IMR-90 (cell line): ENCODE results near the gene CIAO2B. TPM values are rescaled to one million over a fixed set of nuclear protein-coding genes. Genes with fewer than 3 reads are reported as not detected.
A peak's percentile ranks its signal among the peaks of the same experiment; 100 is the strongest.

Experiments
- ATAC-seq: fragments of 200-7000 bp; cut with Tn5 transposase; 2 replicates; pipeline ENCODE4 v1.9.1; 2020; ENCODE audit warnings: low read depth, mild to moderate bottlenecking, moderate library complexity
- BruUV-seq: library from RNA; stranded (reverse); fragments of 400-500 nt; replicated peaks from 2 replicates; lab custom pipeline; 2021; lab: Mats Ljungman, UMichigan
- CTCF ChIA-PET: fragments of 300-600 bp; formaldehyde crosslinking; extraction: SDS; loops from one replicate; lab custom pipeline; 2021; ENCODE audit warnings: antibody characterized with exemption; lab: Yijun Ruan, JAX
- POLR2A ChIA-PET: fragments of 300-600 bp; sonication (Branson Sonifier 250); formaldehyde crosslinking; loops from one replicate; lab custom pipeline; 2022; ENCODE audit warnings: antibody characterized with exemption; ENCODE audit not compliant: unreplicated experiment; lab: Charles Lee
- DNase-seq: peaks from one replicate; pipeline ENCODE4 v3.0.0; 2013
- H2AFZ ChIP-seq: replicated peaks from 2 replicates; pipeline ENCODE3; 2013; ENCODE audit warnings: low read length, mild to moderate bottlenecking; ENCODE audit not compliant: poor library complexity
- H2AK5ac ChIP-seq: 2 replicates; pipeline ENCODE4 v1.6.1; 2013; ENCODE audit warnings: low read depth, low read length, inconsistent platforms
- H2AK9ac ChIP-seq: replicated peaks from 2 replicates; pipeline ENCODE3; 2013; ENCODE audit warnings: mild to moderate bottlenecking, low read depth, low read length, moderate library complexity; ENCODE audit not compliant: poor library complexity
- H2BK120ac ChIP-seq: 2 replicates; pipeline ENCODE4 v1.6.1; 2013; ENCODE audit warnings: low read depth, low read length, inconsistent platforms
- H2BK15ac ChIP-seq: 3 replicates; pipeline ENCODE4 v1.6.1; 2013; ENCODE audit warnings: low read depth, low read length, inconsistent platforms
- H2BK20ac ChIP-seq: 2 replicates; pipeline ENCODE4 v1.6.1; 2013; ENCODE audit warnings: low read depth, mild to moderate bottlenecking, inconsistent platforms, low read length, moderate library complexity
- H2BK5ac ChIP-seq: 2 replicates; pipeline ENCODE4 v1.6.1; 2013; ENCODE audit warnings: mild to moderate bottlenecking, low read depth, low read length, inconsistent platforms; ENCODE audit not compliant: poor library complexity, severe bottlenecking
- H3K14ac ChIP-seq: replicated peaks from 2 replicates; pipeline ENCODE4 v1.6.1; 2013; ENCODE audit warnings: low read depth, low read length, inconsistent platforms
- H3K18ac ChIP-seq: 2 replicates; pipeline ENCODE4 v1.6.1; 2013; ENCODE audit warnings: low read depth, low read length, control low read depth
- H3K23ac ChIP-seq: 2 replicates; pipeline ENCODE4 v1.6.1; 2013; ENCODE audit warnings: low read depth, low read length, inconsistent platforms
- H3K27ac ChIP-seq: 2 replicates; pipeline ENCODE4 v1.5.1; 2013; ENCODE audit warnings: mild to moderate bottlenecking, control low read depth, low read length; ENCODE audit not compliant: insufficient read depth
- H3K27me3 ChIP-seq: 2 replicates; pipeline ENCODE4 v1.6.1; 2013; ENCODE audit warnings: low read length; ENCODE audit not compliant: control insufficient read depth, insufficient read depth
- H3K36me3 ChIP-seq: 2 replicates; pipeline ENCODE4 v1.6.1; 2013; ENCODE audit warnings: low read length, mixed read lengths; ENCODE audit not compliant: control insufficient read depth, insufficient read depth
- H3K4ac ChIP-seq: 2 replicates; pipeline ENCODE4 v1.6.1; 2013; ENCODE audit warnings: low read depth, low read length, inconsistent platforms
- H3K4me1 ChIP-seq: 2 replicates; pipeline ENCODE4 v1.6.1; 2013; ENCODE audit warnings: low read length, mixed read lengths; ENCODE audit not compliant: control insufficient read depth, insufficient read depth
- H3K4me2 ChIP-seq: 2 replicates; pipeline ENCODE4 v1.6.1; 2013; ENCODE audit warnings: low read depth, mild to moderate bottlenecking, control low read depth, low read length, moderate library complexity
- H3K4me3 ChIP-seq: 2 replicates; pipeline ENCODE4 v1.5.1; 2013; ENCODE audit warnings: low read depth, mild to moderate bottlenecking, control low read depth, low read length, moderate library complexity; ENCODE audit not compliant: insufficient read depth
- H3K56ac ChIP-seq: 2 replicates; pipeline ENCODE4 v1.6.1; 2013; ENCODE audit warnings: low read length, inconsistent platforms; ENCODE audit not compliant: insufficient read depth; ENCODE audit errors: extremely low read depth
- H3K79me1 ChIP-seq, 2 experiments: 2 replicates each; pipeline ENCODE4 v1.6.1; 2013; ENCODE audit warnings: low read length in 2 of 2, inconsistent platforms in 1 of 2, low read depth in 1 of 2
- H3K9ac ChIP-seq: 2 replicates; pipeline ENCODE4 v1.6.1; 2013; ENCODE audit warnings: low read depth, low read length, control low read depth
- H3K9me1 ChIP-seq: 2 replicates; pipeline ENCODE4 v1.6.1; 2013; ENCODE audit warnings: low read length, inconsistent platforms; ENCODE audit not compliant: insufficient read depth
- H3K9me3 ChIP-seq: 2 replicates; pipeline ENCODE4 v1.6.1; 2013; ENCODE audit warnings: low read length; ENCODE audit not compliant: control insufficient read depth, insufficient read depth
- H4K20me1 ChIP-seq: 2 replicates; pipeline ENCODE4 v1.6.1; 2013; ENCODE audit warnings: low read length, inconsistent platforms; ENCODE audit not compliant: insufficient read depth
- H4K5ac ChIP-seq: 2 replicates; pipeline ENCODE4 v1.6.1; 2013; ENCODE audit warnings: mild to moderate bottlenecking, low read depth, low read length, control low read depth
- H4K8ac ChIP-seq, 2 experiments: 2 replicates each; pipeline ENCODE4 v1.6.1; 2013; ENCODE audit warnings: low read depth in 2 of 2, low read length in 2 of 2, control low read depth in 1 of 2, inconsistent platforms in 1 of 2
- H4K91ac ChIP-seq: 2 replicates; pipeline ENCODE4 v1.6.1; 2013; ENCODE audit warnings: low read depth, low read length, inconsistent platforms; ENCODE audit not compliant: insufficient read depth
- BHLHE40 ChIP-seq: fragments of 150-350 bp; IDR thresholded peaks from 2 replicates; pipeline ENCODE4 v1.6.1; 2016; ENCODE audit warnings: mild to moderate bottlenecking, low read depth, low read length
- CEBPB ChIP-seq: IDR thresholded peaks from 2 replicates; pipeline ENCODE4 v1.6.1; 2012; ENCODE audit warnings: low read depth, low read length, improper control_type of control experiment
- CHD1 ChIP-seq: IDR thresholded peaks from 2 replicates; pipeline ENCODE4 v1.6.1; 2012; ENCODE audit warnings: low read depth, low read length, improper control_type of control experiment
- CTCF ChIP-seq: conservative IDR thresholded peaks from 2 replicates; pipeline ENCODE4 v1.5.1; 2012; ENCODE audit warnings: mild to moderate bottlenecking, low read depth, low read length, improper control_type of control experiment
- ELK1 ChIP-seq: fragments of 150-350 bp; IDR thresholded peaks from 2 replicates; pipeline ENCODE4 v1.6.1; 2016; ENCODE audit warnings: low read depth, mild to moderate bottlenecking, low read length, moderate library complexity, borderline replicate concordance
- FOS ChIP-seq: fragments of 150-350 bp; IDR thresholded peaks from 2 replicates; pipeline ENCODE4 v1.6.1; 2016; ENCODE audit warnings: low read depth, low read length
- MAFK ChIP-seq: IDR thresholded peaks from 2 replicates; pipeline ENCODE4 v1.6.1; 2012; ENCODE audit warnings: low read depth, low read length, improper control_type of control experiment
- MAZ ChIP-seq: IDR thresholded peaks from 2 replicates; pipeline ENCODE4 v1.6.1; 2012; ENCODE audit warnings: low read depth, mild to moderate bottlenecking, low read length, improper control_type of control experiment, moderate library complexity, borderline replicate concordance
- MXI1 ChIP-seq: IDR thresholded peaks from 2 replicates; pipeline ENCODE4 v1.6.1; 2012; ENCODE audit warnings: low read depth, mild to moderate bottlenecking, low read length, moderate library complexity, borderline replicate concordance
- NFE2L2 ChIP-seq: fragments of 150-350 bp; IDR thresholded peaks from 2 replicates; pipeline ENCODE4 v1.6.1; 2016; ENCODE audit warnings: low read depth, mild to moderate bottlenecking, low read length
- POLR2A ChIP-seq: IDR thresholded peaks from 2 replicates; pipeline ENCODE4 v1.6.1; 2012; ENCODE audit warnings: mild to moderate bottlenecking, low read depth, low read length
- RAD21 ChIP-seq: IDR thresholded peaks from 2 replicates; pipeline ENCODE4 v1.6.1; 2012; ENCODE audit warnings: low read length, improper control_type of control experiment
- RCOR1 ChIP-seq: IDR thresholded peaks from 2 replicates; pipeline ENCODE4 v1.6.1; 2012; ENCODE audit warnings: mild to moderate bottlenecking, low read length, improper control_type of control experiment; ENCODE audit not compliant: insufficient replicate concordance
- RFX5 ChIP-seq: IDR thresholded peaks from 2 replicates; pipeline ENCODE4 v1.8.0; 2012; ENCODE audit warnings: low read depth, mild to moderate bottlenecking, low read length, moderate library complexity
- SMC3 ChIP-seq: fragments of 150-350 bp; IDR thresholded peaks from 2 replicates; pipeline ENCODE4 v1.6.1; 2016; ENCODE audit warnings: low read depth, mild to moderate bottlenecking, antibody characterized with exemption, low read length, moderate library complexity
- USF2 ChIP-seq: fragments of 150-350 bp; IDR thresholded peaks from 2 replicates; pipeline ENCODE4 v1.6.1; 2017; ENCODE audit warnings: mild to moderate bottlenecking, antibody characterized with exemption, low read length, low read depth
- WGBS, 2 experiments: methylation state at CpG; one replicate each; pipeline versions ENCODE4 v1.1.5 to v1.1.7; 2013; ENCODE audit warnings: missing lambda C conversion rate in 2 of 2; ENCODE audit not compliant: insufficient read length in 1 of 2; ENCODE audit errors: extremely low coverage in 2 of 2; 5-methylcytosine and 5-hydroxymethylcytosine counted together
- dilution Hi-C: fragments of 300-500 bp; cut with HindIII; formaldehyde crosslinking; loops from one replicate; pipeline ENCODE4 v1.14.3; 2018; ENCODE audit warnings: low sequenced_read_pairs; ENCODE audit not compliant: unreplicated experiment
- in situ Hi-C: fragments of 300-500 bp; cut with MboI; formaldehyde crosslinking; loops from 3 replicates; pipeline ENCODE4 v1.14.3; 2019; ENCODE audit warnings: low sequenced_read_pairs, inconsistent platforms, mixed read lengths
- intact Hi-C: fragments of 100-400 bp; cut with micrococcal nuclease; formaldehyde crosslinking; loops from 2 replicates; pipeline ENCODE4 v1.10.0; 2022
- polyA plus RNA-seq, 3 experiments: library from polyadenylated mRNA; depleted of rRNA; stranded (reverse); fragments of >200 nt; gene quantifications; 2 replicates each; pipeline ENCODE4 v1.2.3, GENCODE V29; 2012; ENCODE audit warnings: low replicate concordance in 1 of 3
- total RNA-seq: library from RNA; depleted of rRNA; stranded (reverse); fragments of >200 nt; gene quantifications from 2 replicates; pipeline ENCODE4 v1.2.3, GENCODE V29; 2012

The CIAO2B gene
- total and polyA plus RNA-seq, 2 of the 4 experiments (the other 2 are of a cell fraction), result 148 to 234 TPM

- H2AFZ ChIP-seq, result no peak overlapping the region
- H2BK120ac ChIP-seq, result no peak overlapping the region
- H2BK20ac ChIP-seq, result no peak overlapping the region
- no peak overlapping the region for H3K27ac ChIP-seq
- H4K5ac ChIP-seq, result no peak overlapping the region
- H3K79me1 ChIP-seq, result no peaks in the 10 kb centered on the region
- no peak overlapping the region for H3K4me3 ChIP-seq
- peaks cover 5% of the 10 kb centered on the region; the same call in 1 of the 2 replicates for H3K9me1 ChIP-seq
- H2BK15ac ChIP-seq, result no peak overlapping the region
- no peak overlapping the region for H4K8ac ChIP-seq
- no peak overlapping the region for H3K4ac ChIP-seq
- no peak overlapping the region for H3K56ac ChIP-seq
- dilution Hi-C loops, result no loop called here
- no peak overlapping the region for H3K9ac ChIP-seq
- no peak overlapping the region for H4K91ac ChIP-seq
- intact Hi-C loops, result loop anchor here (2.0 to 10.0 kb wide), 2 partner anchors 41 to 261 kb away; partner anchors contain the start of genes B3GNT9, CES2, CIAO2B and FBXL8
- H2AK9ac ChIP-seq, result peak overlapping the region; percentile 53
- no peak for TF ChIP-seq FOS
- TF ChIP-seq SMC3, result no peak
- no peak for TF ChIP-seq POLR2A
- TF ChIP-seq MXI1, result no peak
- TF ChIP-seq MAFK, result no peak
- no peak for TF ChIP-seq RCOR1
- TF ChIP-seq CHD1, result no peak
- TF ChIP-seq BHLHE40, result no peak
- TF ChIP-seq CTCF, result no peak
- no peak for TF ChIP-seq ELK1
- no peak for TF ChIP-seq RAD21
- TF ChIP-seq CEBPB, result no peak
- TF ChIP-seq RFX5, result no peak
- TF ChIP-seq NFE2L2, result no peak
- no peak for TF ChIP-seq MAZ
- no peak for TF ChIP-seq USF2
- 71% methylated on average over 1 of the region's 2 CpGs; no CpG with 5 or more reads in 1 of the 2 experiments for WGBS, 2 experiments
- no TSS peak for BruUV-seq
- no peaks in the 10 kb centered on the region for H4K20me1 ChIP-seq
- ChIA-PET CTCF (interaction anchor here (1.3 to 1.8 kb wide), 3 partner anchors 35 to 65 kb away, joined by 4 to 20 read pairs (median 6); no protein-coding TSS in a partner anchor), POLR2A (no interaction called here)
- H3K18ac ChIP-seq, result no peak overlapping the region
- H3K4me1 ChIP-seq, result peaks cover 7% of the 10 kb centered on the region
- H3K36me3 ChIP-seq, result peaks cover 6% of the 10 kb centered on the region; the same call in 1 of the 2 replicates
- no peak overlapping the region for H3K4me2 ChIP-seq
- H3K27me3 ChIP-seq, result no peaks in the 10 kb centered on the region
- no peak overlapping the region for H2AK5ac ChIP-seq
- H3K9me3 ChIP-seq, result no peaks in the 10 kb centered on the region
- DNase-seq (no peak), ATAC-seq (no peak)
- H3K14ac ChIP-seq, result no peak overlapping the region
- in situ Hi-C loops, result no loop called here
- no peak overlapping the region for H2BK5ac ChIP-seq
- H3K23ac ChIP-seq, result no peak overlapping the region
Observed at GRCh38 chr16:66894055-66894454, 40.1 kb downstream of the CIAO2B start.
